Kidney (tissue), 14 donors: Measurements from ENCODE around the gene TUFM. TPM values are rescaled to one million over a fixed set of nuclear protein-coding genes. Genes with fewer than 3 reads are reported as not detected.
"Not testable (repeated sequence)": the region's sequence is repeated elsewhere in the genome, so short reads cannot be mapped to it uniquely, and the experiment has no call there.

Experiments
- DNase-seq, 5 donors: peaks; one replicate each; pipeline ENCODE4 v3.0.0-alpha.2; 2013 to 2020
- FAIRE-seq: peaks from 2 replicates; lab custom pipeline; 2012; peaks lifted over from hg19 to GRCh38; lab: Jason Lieb, UNC
- H3K27ac ChIP-seq, 2 donors: one replicate each; pipeline ENCODE4 v1.7.0; 2013; ENCODE audit warnings: low read depth in 2 of 2, low read length in 2 of 2, inconsistent platforms in 1 of 2
- H3K27me3 ChIP-seq: one replicate; pipeline ENCODE4 v1.7.1; 2013; ENCODE audit warnings: low read length, inconsistent platforms; ENCODE audit not compliant: control insufficient read depth, insufficient read depth
- H3K36me3 ChIP-seq, 3 donors: one replicate each; pipeline versions ENCODE4 v1.7.0 to v1.7.1; 2013; ENCODE audit warnings: low read length in 3 of 3, control low read depth in 1 of 3, inconsistent platforms in 1 of 3; ENCODE audit not compliant: insufficient read depth in 3 of 3, control insufficient read depth in 2 of 3
- H3K4me1 ChIP-seq, 3 donors: one replicate each; pipeline versions ENCODE4 v1.7.0 to v1.7.1; 2013; ENCODE audit warnings: low read length in 3 of 3, inconsistent platforms in 1 of 3, low read depth in 1 of 3; ENCODE audit not compliant: control insufficient read depth in 2 of 3, insufficient read depth in 2 of 3
- H3K4me3 ChIP-seq, 3 donors: one replicate each; pipeline versions ENCODE4 v1.7.0 to v1.8.1; 2013; ENCODE audit warnings: low read length in 3 of 3, control low read depth in 1 of 3, inconsistent platforms in 1 of 3
- H3K9ac ChIP-seq, 3 donors: one replicate each; pipeline versions ENCODE4 v1.7.0 to v1.7.1; 2013; ENCODE audit warnings: low read length in 3 of 3, control low read depth in 1 of 3, inconsistent platforms in 1 of 3
- H3K9me3 ChIP-seq, 3 donors: one replicate each; pipeline versions ENCODE4 v1.7.0 to v1.7.1; 2013; ENCODE audit warnings: low read length in 3 of 3, control low read depth in 1 of 3, inconsistent platforms in 1 of 3; ENCODE audit not compliant: control insufficient read depth in 2 of 3, insufficient read depth in 1 of 3
- CTCF ChIP-seq: IDR thresholded peaks from 3 replicates; pipeline ENCODE4 v1.5.1; 2012; ENCODE audit warnings: mild to moderate bottlenecking, moderate library complexity, borderline replicate concordance; ENCODE audit not compliant: insufficient read depth; ENCODE audit errors: extremely low read depth
- intact Hi-C: fragments of 100-400 bp; cut with DNase I; formaldehyde crosslinking; loops from one replicate; pipeline ENCODE4 v1.11.1; 2022
- polyA plus RNA-seq: library from polyadenylated mRNA; stranded (reverse); fragments of 350-450 nt; fragmentation: Illumina TruSeq; extraction: RNeasy Lipid Tissue Mini Kit (QIAGEN cat#74804); gene quantifications from one replicate; pipeline ENCODE4 v1.2.3, GENCODE V29; 2014; ENCODE audit warnings: low read depth, low replicate concordance; ENCODE audit not compliant: insufficient read depth
- total RNA-seq: library from RNA; stranded (reverse); fragmentation: NEBNext Ultra II Directional; extraction: Animal tissue kit (Norgen Biotek cat#: 25700); gene quantifications from one replicate; pipeline ENCODE4 v1.2.1, GENCODE V29; 2021
- donor health status: control.
- donor health status: control.
- donor health status: control.
- donor health status: control.
- donor health status: control.
- donor health status: DM: yes; HTN: yes; CAD: no.
- donor health status: Normal renal cell carcinoma (clear cell type).

Gene TUFM
- total and polyA plus RNA-seq, 2 donors from 2014 or later: 146 to 443 TPM

GRCh38 chr16:28893291-28893690, 47.1 kb upstream of the TUFM start:
- intact Hi-C loops: no loop called here
- FAIRE-seq (no peak), DNase-seq (no peak)
- H3K9me3 ChIP-seq: no peaks in the 10 kb centered on the region
- H3K27me3 ChIP-seq: no peaks in the 10 kb centered on the region
- H3K27ac ChIP-seq: no peak overlapping the region
- H3K4me3 ChIP-seq: no peak overlapping the region
- no peak for TF ChIP-seq CTCF
- H3K9ac ChIP-seq: no peak overlapping the region
- H3K4me1 ChIP-seq: no peaks in the 10 kb centered on the region
- no peaks in the 10 kb centered on the region for H3K36me3 ChIP-seq

- no peak overlapping the region for H3K4me3 ChIP-seq
- no peak overlapping the region for H3K27ac ChIP-seq
- DNase-seq (no peak), FAIRE-seq (no peak)
- no peak overlapping the region for H3K9ac ChIP-seq
- TF ChIP-seq CTCF: no peak
- H3K4me1 ChIP-seq: no peaks in the 10 kb centered on the region
- H3K9me3 ChIP-seq: no peaks in the 10 kb centered on the region
- intact Hi-C loops: no loop called here
- H3K27me3 ChIP-seq: no peaks in the 10 kb centered on the region
- no peaks in the 10 kb centered on the region for H3K36me3 ChIP-seq
Measured at GRCh38 chr16:28891964-28892890, 46.1 kb upstream of the TUFM start.

- H3K9ac ChIP-seq, FAIRE-seq, H3K4me3 ChIP-seq, intact Hi-C loops, H3K27me3 ChIP-seq, DNase-seq, H3K9me3 ChIP-seq, H3K4me1 ChIP-seq, H3K27ac ChIP-seq, H3K36me3 ChIP-seq: not testable (repeated sequence)
Measured at GRCh38 chr16:28890355-28890754, 44.2 kb upstream of the TUFM start.

GRCh38 chr16:28886945-28887344, 40.8 kb upstream of the TUFM start:
- intact Hi-C loops: loop anchor here (10.0 kb wide), 1 partner anchor 58 kb away; no protein-coding TSS in a partner anchor
- Histone ChIP-seq H3K9me3 (no peaks in the 10 kb centered on the region), H3K27me3 (no peaks in the 10 kb centered on the region), H3K4me1 (no peaks in the 10 kb centered on the region), H3K27ac (no peak overlapping the region), H3K36me3 (no peaks in the 10 kb centered on the region), H3K4me3 (no peak overlapping the region), H3K9ac (no peak overlapping the region)
- no peak for DNase-seq
- no peak for TF ChIP-seq CTCF
- FAIRE-seq: no peak
